PC-9 (cell line): ENCODE measurements around the gene TBC1D8. TPM values are rescaled to one million over a fixed set of nuclear protein-coding genes. Genes with fewer than 3 reads are reported as not detected.

ENCODE experiments used
- BruUV-seq: library from RNA; stranded (reverse); fragments of 400-500 nt; replicated peaks from 2 replicates; lab custom pipeline; 2021; lab: Mats Ljungman, UMichigan
- CTCF ChIA-PET: fragments of 300-600 bp; sonication (Branson Sonifier 250); formaldehyde crosslinking; loops from one replicate; lab custom pipeline; 2022; ENCODE audit warnings: antibody characterized with exemption; lab: Charles Lee
- POLR2A ChIA-PET: fragments of 300-600 bp; sonication (Branson Sonifier 250); formaldehyde crosslinking; loops from one replicate; lab custom pipeline; 2022; ENCODE audit warnings: antibody characterized with exemption; ENCODE audit not compliant: unreplicated experiment; lab: Charles Lee
- DNase-seq, 2 experiments: peaks; one replicate each; pipeline versions ENCODE4 v3.0.0 to v3.0.0-alpha.2; 2015 to 2022; ENCODE audit warnings: mixed read lengths in 1 of 2
- H2AFZ ChIP-seq: fragments of 200-600 bp; sonication (generic); 2 replicates; pipeline ENCODE4 v1.8.1; 2017; ENCODE audit warnings: antibody characterized with exemption
- H3F3A ChIP-seq: fragments of 200-600 bp; sonication (generic); 2 replicates; pipeline ENCODE4 v1.8.1; 2017; ENCODE audit warnings: antibody characterized with exemption, mild to moderate bottlenecking, low read depth; ENCODE audit not compliant: insufficient read depth
- H3K27ac ChIP-seq: fragments of 200-600 bp; sonication (generic); 2 replicates; pipeline ENCODE4 v1.6.1; 2016; ENCODE audit warnings: mixed run types
- H3K27me3 ChIP-seq: fragments of 200-600 bp; sonication (generic); 2 replicates; pipeline ENCODE4 v1.6.1; 2016; ENCODE audit warnings: low read depth, mixed run types; ENCODE audit not compliant: insufficient read depth
- H3K36me3 ChIP-seq: fragments of 200-600 bp; sonication (generic); 2 replicates; pipeline ENCODE4 v1.6.1; 2016; ENCODE audit warnings: low read depth, mixed run types
- H3K4me1 ChIP-seq: fragments of 200-600 bp; sonication (generic); replicated peaks from 2 replicates; pipeline ENCODE4 v1.6.1; 2016; ENCODE audit warnings: mixed run types; ENCODE audit not compliant: insufficient read depth
- H3K4me2 ChIP-seq: fragments of 200-600 bp; sonication (generic); 2 replicates; pipeline ENCODE4 v1.6.1; 2017; ENCODE audit warnings: mixed run types
- H3K4me3 ChIP-seq: fragments of 200-600 bp; sonication (generic); 2 replicates; pipeline ENCODE4 v1.6.1; 2016; ENCODE audit warnings: mixed run types
- H3K79me2 ChIP-seq: fragments of 200-600 bp; sonication (generic); 2 replicates; pipeline ENCODE4 v1.6.1; 2017; ENCODE audit warnings: low read depth, mixed run types
- H3K9me2 ChIP-seq: fragments of 200-600 bp; sonication (generic); 2 replicates; pipeline ENCODE4 v1.8.1; 2017; ENCODE audit warnings: mild to moderate bottlenecking; ENCODE audit not compliant: insufficient read depth
- H3K9me3 ChIP-seq: fragments of 200-600 bp; sonication (generic); 2 replicates; pipeline ENCODE4 v1.8.1; 2016; ENCODE audit warnings: low read depth; ENCODE audit not compliant: insufficient read depth
- H4K20me1 ChIP-seq: fragments of 200-600 bp; sonication (generic); 2 replicates; pipeline ENCODE4 v1.8.1; 2017; ENCODE audit not compliant: insufficient read depth
- EZH2 ChIP-seq: fragments of 200-600 bp; sonication (generic); IDR thresholded peaks from 2 replicates; pipeline ENCODE4 v1.8.0; 2017; ENCODE audit warnings: antibody characterized with exemption, low read depth
- intact Hi-C: fragments of 100-400 bp; cut with micrococcal nuclease; formaldehyde crosslinking; loops from one replicate; pipeline ENCODE4 v1.10.0; 2022; ENCODE audit not compliant: unreplicated experiment
- total RNA-seq: library from RNA; stranded (reverse); gene quantifications from 2 replicates; pipeline ENCODE4 v1.2.3, GENCODE V29; 2021
- TF ChIP-seq, protein P1 (sequence below): fragments of 200-600 bp; sonication (generic); conservative IDR thresholded peaks from 2 replicates; pipeline ENCODE4 v1.6.1; 2017; ENCODE audit warnings: mixed run types, antibody characterized with exemption, mild to moderate bottlenecking, moderate library complexity

TBC1D8 gene
- total RNA-seq, 1 experiment from 2014 or later, result 25.2 TPM

DNA sequence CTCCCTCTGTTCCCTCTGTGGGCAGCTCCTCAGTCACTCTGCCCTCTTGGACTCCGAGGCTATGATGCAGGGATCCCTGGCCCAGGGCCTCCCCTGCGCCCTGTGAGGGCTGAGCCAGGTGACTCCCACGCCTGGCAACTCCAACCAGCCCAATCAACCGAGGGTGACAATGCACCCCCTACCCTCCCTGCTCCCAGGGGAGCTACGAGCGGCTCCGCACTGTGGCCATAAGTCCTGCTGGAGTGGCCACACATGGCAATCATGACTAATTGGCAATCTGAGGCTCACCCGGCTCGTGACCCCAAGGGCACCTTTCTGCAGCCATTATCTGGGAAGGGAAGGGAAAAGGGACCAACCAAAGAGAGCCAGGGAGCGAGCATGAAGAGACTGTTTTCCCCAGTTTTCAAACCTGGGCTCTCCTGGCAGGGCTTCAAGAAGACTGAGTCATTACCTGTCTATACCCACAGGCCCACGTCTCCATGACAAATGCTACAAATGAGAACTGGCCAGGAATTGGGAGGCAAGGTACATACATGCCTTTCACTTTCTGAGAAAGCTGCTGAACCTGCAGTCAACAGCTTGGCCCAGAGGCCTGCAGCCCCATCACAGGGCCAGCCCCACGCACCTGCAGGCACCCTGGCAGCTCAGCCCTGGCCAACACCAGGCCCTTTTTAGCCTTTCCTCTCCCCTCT lies 104.0 kb downstream of the TBC1D8 start:
- no peak overlapping the region for H3K4me2 ChIP-seq
- H3K79me2 ChIP-seq, result peaks cover 8% of the 10 kb centered on the region
- no peaks in the 10 kb centered on the region for H3K9me3 ChIP-seq
- DNase-seq, result peak; percentile 70 to 77
- H4K20me1 ChIP-seq, result no peaks in the 10 kb centered on the region
- ChIA-PET POLR2A (interaction anchor here (0.5 to 0.6 kb wide), 2 partner anchors 94 to 205 kb away, joined by 4 to 5 read pairs; no protein-coding TSS in a partner anchor), CTCF (interaction anchor here (1.1 kb wide), 1 partner anchor 158 kb away, joined by 3 read pairs; no protein-coding TSS in a partner anchor)
- TF ChIP-seq, protein P1, sequence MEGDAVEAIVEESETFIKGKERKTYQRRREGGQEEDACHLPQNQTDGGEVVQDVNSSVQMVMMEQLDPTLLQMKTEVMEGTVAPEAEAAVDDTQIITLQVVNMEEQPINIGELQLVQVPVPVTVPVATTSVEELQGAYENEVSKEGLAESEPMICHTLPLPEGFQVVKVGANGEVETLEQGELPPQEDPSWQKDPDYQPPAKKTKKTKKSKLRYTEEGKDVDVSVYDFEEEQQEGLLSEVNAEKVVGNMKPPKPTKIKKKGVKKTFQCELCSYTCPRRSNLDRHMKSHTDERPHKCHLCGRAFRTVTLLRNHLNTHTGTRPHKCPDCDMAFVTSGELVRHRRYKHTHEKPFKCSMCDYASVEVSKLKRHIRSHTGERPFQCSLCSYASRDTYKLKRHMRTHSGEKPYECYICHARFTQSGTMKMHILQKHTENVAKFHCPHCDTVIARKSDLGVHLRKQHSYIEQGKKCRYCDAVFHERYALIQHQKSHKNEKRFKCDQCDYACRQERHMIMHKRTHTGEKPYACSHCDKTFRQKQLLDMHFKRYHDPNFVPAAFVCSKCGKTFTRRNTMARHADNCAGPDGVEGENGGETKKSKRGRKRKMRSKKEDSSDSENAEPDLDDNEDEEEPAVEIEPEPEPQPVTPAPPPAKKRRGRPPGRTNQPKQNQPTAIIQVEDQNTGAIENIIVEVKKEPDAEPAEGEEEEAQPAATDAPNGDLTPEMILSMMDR, result no peak
- TF ChIP-seq EZH2, result no peak
- H3K4me1 ChIP-seq, result peaks cover 10% of the 10 kb centered on the region
- H3K27me3 ChIP-seq, result no peaks in the 10 kb centered on the region
- peaks cover 24% of the 10 kb centered on the region for H3K36me3 ChIP-seq
- no peaks in the 10 kb centered on the region for H3K9me2 ChIP-seq
- peaks cover 29% of the 10 kb centered on the region; the same call in 1 of the 2 replicates for H3F3A ChIP-seq
- H2AFZ ChIP-seq, result no peak overlapping the region
- H3K4me3 ChIP-seq, result no peak overlapping the region
- intact Hi-C loops, result loop anchor here (2.0 kb wide), 1 partner anchor 78 kb away; no protein-coding TSS in a partner anchor
- no peak overlapping the region for H3K27ac ChIP-seq
- BruUV-seq, result no TSS peak

GRCh38 chr2:101045330-101045729 lies 105.9 kb downstream of the TBC1D8 start:
- H3K4me3 ChIP-seq, result no peak overlapping the region
- no peak overlapping the region for H2AFZ ChIP-seq
- no peak for DNase-seq
- H3K9me2 ChIP-seq, result no peaks in the 10 kb centered on the region
- CTCF ChIA-PET, result interaction anchor here (0.6 kb wide), 2 partner anchors 78 to 164 kb away, joined by 3 read pairs; no protein-coding TSS in a partner anchor
- H3K27ac ChIP-seq, result no peak overlapping the region
- peaks cover 14% of the 10 kb centered on the region for H3K79me2 ChIP-seq
- H3K4me1 ChIP-seq, result peaks cover 10% of the 10 kb centered on the region
- peaks cover 25% of the 10 kb centered on the region; the same call in 1 of the 2 replicates for H3F3A ChIP-seq
- POLR2A ChIA-PET, result interaction anchor here (0.6 kb wide), 1 partner anchor 43 kb away, joined by 3 read pairs; the partner anchor contains the start of gene RPL31
- no peaks in the 10 kb centered on the region for H4K20me1 ChIP-seq
- no peak for TF ChIP-seq EZH2
- TF ChIP-seq, protein P1, result no peak
- H3K27me3 ChIP-seq, result no peaks in the 10 kb centered on the region
- no peaks in the 10 kb centered on the region for H3K9me3 ChIP-seq
- no peak overlapping the region for H3K4me2 ChIP-seq
- intact Hi-C loops, result no loop called here
- no TSS peak for BruUV-seq
- H3K36me3 ChIP-seq, result peaks cover 16% of the 10 kb centered on the region; the same call in 1 of the 2 replicates

DNA sequence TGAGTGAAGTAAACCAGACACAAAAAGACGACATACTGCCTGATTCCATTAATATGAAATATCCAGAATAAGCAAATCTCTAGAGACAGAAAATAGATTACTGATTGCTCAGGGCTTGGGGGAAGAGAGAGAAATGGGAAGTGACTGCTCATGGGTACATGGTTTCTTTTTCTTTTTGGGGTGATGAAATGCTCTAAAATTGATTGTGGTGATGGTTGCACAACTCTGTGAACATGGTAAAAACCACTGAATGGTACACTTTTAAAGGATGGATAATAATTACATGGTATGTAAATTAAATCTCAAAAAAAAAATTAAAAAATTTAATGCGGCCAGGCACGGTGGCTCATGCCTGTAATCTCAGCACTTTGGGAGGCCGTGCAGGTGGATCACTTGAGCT lies 109.8 kb downstream of the TBC1D8 start:
- CTCF ChIA-PET, result no interaction called here
- TF ChIP-seq EZH2, result no peak
- TF ChIP-seq, protein P1, result no peak
- POLR2A ChIA-PET, result no interaction called here

More for the DNA sequence above, 109.8 kb downstream of the TBC1D8 start:
- Histone ChIP-seq H3K4me2 (no peak overlapping the region), H3K79me2 (peaks cover 11% of the 10 kb centered on the region), H2AFZ (no peak overlapping the region), H3K4me3 (no peak overlapping the region), H3K9me3 (no peaks in the 10 kb centered on the region), H3K4me1 (no peaks in the 10 kb centered on the region), H3K27me3 (no peaks in the 10 kb centered on the region), H3K9me2 (no peaks in the 10 kb centered on the region), H3F3A (peaks cover 19% of the 10 kb centered on the region), H3K36me3 (0 out of 2 replicates have a peak, but pooled peaks cover 10% of the 10 kb centered on the region), H3K27ac (peak overlapping the region; percentile 17; the same call in 1 of the 2 replicates), H4K20me1 (no peaks in the 10 kb centered on the region)
- no peak for DNase-seq
- intact Hi-C loops, result no loop called here
- no TSS peak for BruUV-seq
